SK-N-SH treated with all-trans-retinoic acid at 6 μM for 48 hours (cell line): Measurements from ENCODE around the gene MNT.

ENCODE experiments used
- ISL1 ChIP-seq: fragments of 250-450 bp; sonication (Bioruptor Pico); IDR thresholded peaks from 2 replicates; pipeline ENCODE4 v2.1.2; 2022; ENCODE audit warnings: mild to moderate bottlenecking, moderate library complexity
- PPARA ChIP-seq: fragments of 250-450 bp; sonication (Bioruptor Pico); IDR thresholded peaks from 2 replicates; pipeline ENCODE4 v1.5.0; 2020; ENCODE audit warnings: mild to moderate bottlenecking, borderline replicate concordance
- SNAI2 ChIP-seq: fragments of 250-450 bp; sonication (Bioruptor Pico); IDR thresholded peaks from 2 replicates; pipeline ENCODE4 v1.5.0; 2020; ENCODE audit warnings: mild to moderate bottlenecking, moderate library complexity
- ZC3H10 ChIP-seq: fragments of 250-450 bp; sonication (Bioruptor Pico); IDR thresholded peaks from 2 replicates; pipeline ENCODE4 v1.5.1; 2021; ENCODE audit warnings: mild to moderate bottlenecking, moderate library complexity
- ZFP30 ChIP-seq: fragments of 450-650 bp; formaldehyde crosslinking; IDR thresholded peaks from 2 replicates; pipeline ENCODE4 v1.5.0; 2022; ENCODE audit warnings: mild to moderate bottlenecking, moderate library complexity

DNA sequence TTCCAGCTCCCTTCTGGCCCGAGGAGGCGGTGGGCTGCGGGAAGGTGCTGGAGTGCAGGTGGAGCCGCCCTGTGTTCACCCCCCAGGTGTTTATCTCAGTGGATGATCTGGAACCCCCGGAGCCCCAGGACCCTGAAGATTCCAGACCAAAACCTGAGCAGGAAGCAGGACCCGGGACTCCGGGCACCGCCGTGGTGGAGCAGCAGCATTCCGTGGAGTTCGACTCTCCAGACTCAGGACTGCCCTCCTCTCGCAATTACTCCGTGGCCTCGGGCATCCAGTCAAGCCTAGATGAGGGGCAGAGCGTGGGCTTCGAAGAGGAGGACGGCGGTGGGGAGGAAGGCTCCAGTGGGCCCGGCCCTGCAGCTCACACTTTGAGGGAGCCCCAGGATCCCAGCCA lies 25.5 kb downstream of the MNT start:
- TF ChIP-seq PPARA (CRISPR knock-in tag) (no peak), ZC3H10 (CRISPR knock-in tag) (no peak), ISL1 (no peak), ZFP30 (no peak), SNAI2 (no peak)
